Brain microvascular endothelial cell (primary cell): ENCODE results near the gene GGTLC1.

Experiments used
- DNase-seq: peaks from one replicate; pipeline ENCODE4 v3.0.0-alpha.2; 2020
- H3K27ac ChIP-seq: fragments of 250-450 bp; sonication (Bioruptor Pico); 2 replicates; pipeline ENCODE4 v1.5.1; 2020; ENCODE audit warnings: mild to moderate bottlenecking, moderate library complexity
- H3K27me3 ChIP-seq: fragments of 250-450 bp; sonication (Bioruptor Pico); replicated peaks from 2 replicates; pipeline ENCODE4 v1.5.1; 2020; ENCODE audit warnings: mild to moderate bottlenecking
- H3K36me3 ChIP-seq: fragments of 250-450 bp; sonication (Bioruptor Pico); replicated peaks from 2 replicates; pipeline ENCODE4 v1.5.1; 2020; ENCODE audit warnings: mild to moderate bottlenecking
- H3K4me3 ChIP-seq: 2 replicates; pipeline ENCODE4 v1.5.1; 2011; ENCODE audit warnings: low read depth, mild to moderate bottlenecking, control low read depth, low read length, moderate library complexity
- in situ Hi-C: cut with HindIII; loops from 2 replicates; pipeline ENCODE4 v1.10.0; 2017; ENCODE audit warnings: low sequenced_read_pairs, low pct_ligation_motif_present
- TF ChIP-seq, protein P1 (sequence below): IDR thresholded peaks from 2 replicates; pipeline ENCODE4 v1.5.1; 2011; ENCODE audit warnings: low read depth, mild to moderate bottlenecking, moderate library complexity, low read length, control low read depth, inconsistent platforms; ENCODE audit errors: missing control alignments

The GGTLC1 gene

GRCh38 chr20:24013953-24014352, 25.4 kb upstream of the GGTLC1 start:
- in situ Hi-C loops, result no loop called here
- no peak overlapping the region for H3K4me3 ChIP-seq
- TF ChIP-seq, protein P1, sequence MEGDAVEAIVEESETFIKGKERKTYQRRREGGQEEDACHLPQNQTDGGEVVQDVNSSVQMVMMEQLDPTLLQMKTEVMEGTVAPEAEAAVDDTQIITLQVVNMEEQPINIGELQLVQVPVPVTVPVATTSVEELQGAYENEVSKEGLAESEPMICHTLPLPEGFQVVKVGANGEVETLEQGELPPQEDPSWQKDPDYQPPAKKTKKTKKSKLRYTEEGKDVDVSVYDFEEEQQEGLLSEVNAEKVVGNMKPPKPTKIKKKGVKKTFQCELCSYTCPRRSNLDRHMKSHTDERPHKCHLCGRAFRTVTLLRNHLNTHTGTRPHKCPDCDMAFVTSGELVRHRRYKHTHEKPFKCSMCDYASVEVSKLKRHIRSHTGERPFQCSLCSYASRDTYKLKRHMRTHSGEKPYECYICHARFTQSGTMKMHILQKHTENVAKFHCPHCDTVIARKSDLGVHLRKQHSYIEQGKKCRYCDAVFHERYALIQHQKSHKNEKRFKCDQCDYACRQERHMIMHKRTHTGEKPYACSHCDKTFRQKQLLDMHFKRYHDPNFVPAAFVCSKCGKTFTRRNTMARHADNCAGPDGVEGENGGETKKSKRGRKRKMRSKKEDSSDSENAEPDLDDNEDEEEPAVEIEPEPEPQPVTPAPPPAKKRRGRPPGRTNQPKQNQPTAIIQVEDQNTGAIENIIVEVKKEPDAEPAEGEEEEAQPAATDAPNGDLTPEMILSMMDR, result no peak
- H3K36me3 ChIP-seq, result no peaks in the 10 kb centered on the region
- H3K27me3 ChIP-seq, result no peaks in the 10 kb centered on the region
- no peak for DNase-seq
- H3K27ac ChIP-seq, result no peak overlapping the region

DNA sequence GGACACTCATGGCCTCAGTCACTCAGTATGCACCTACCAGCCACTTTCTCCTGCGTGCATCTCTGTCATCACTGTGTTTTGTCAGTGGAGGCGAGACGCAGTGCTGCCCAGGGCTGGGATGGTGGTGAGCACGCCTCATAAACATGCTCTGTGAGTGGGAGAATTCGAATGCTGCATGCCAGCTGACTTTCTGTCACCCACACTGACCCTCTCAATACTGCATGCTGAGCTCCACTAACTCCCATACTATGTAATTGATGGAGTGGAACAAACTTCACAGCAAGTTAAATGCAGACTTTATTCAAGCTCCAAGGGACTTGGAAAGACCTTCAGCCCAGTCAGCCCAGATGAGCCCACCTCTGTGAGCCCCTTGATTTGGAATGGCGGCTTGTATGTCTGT, 22.7 kb upstream of the GGTLC1 start:
- no peaks in the 10 kb centered on the region for H3K36me3 ChIP-seq
- TF ChIP-seq, protein P1, result no peak
- H3K27me3 ChIP-seq, result no peaks in the 10 kb centered on the region
- H3K27ac ChIP-seq, result no peak overlapping the region
- in situ Hi-C loops, result no loop called here
- no peak overlapping the region for H3K4me3 ChIP-seq
- DNase-seq, result no peak

GRCh38 chr20:24007758-24008157, 19.2 kb upstream of the GGTLC1 start:
- in situ Hi-C loops, result no loop called here
- Histone ChIP-seq H3K27me3 (no peaks in the 10 kb centered on the region), H3K36me3 (no peaks in the 10 kb centered on the region), H3K27ac (no peak overlapping the region), H3K4me3 (no peak overlapping the region)
- DNase-seq, result no peak
- TF ChIP-seq, protein P1, result no peak

DNA sequence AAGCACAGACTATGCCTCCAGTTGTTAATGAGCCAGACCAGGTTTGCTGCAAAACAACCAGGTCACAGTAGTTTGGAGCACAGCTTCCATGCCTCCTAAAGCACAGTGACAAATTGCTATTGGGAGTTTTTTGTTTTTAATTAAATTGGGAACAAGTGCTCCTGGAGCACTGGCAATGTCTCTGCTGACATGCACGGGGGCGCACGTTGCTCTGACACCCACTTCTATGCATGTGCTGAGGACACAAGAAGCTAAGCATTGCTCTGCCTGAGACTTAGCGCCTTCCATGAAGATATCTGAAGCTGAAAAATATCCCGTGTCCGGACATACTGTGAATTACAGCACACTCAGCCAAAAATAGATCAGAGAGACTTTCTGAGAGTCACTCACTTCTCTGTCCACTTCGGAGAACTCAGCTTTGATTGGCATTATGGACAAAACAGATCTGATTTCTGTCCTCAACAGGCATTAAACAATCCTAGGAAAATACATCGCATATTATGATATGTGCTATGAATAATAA, 18.6 kb upstream of the GGTLC1 start:
- Histone ChIP-seq H3K4me3 (no peak overlapping the region), H3K27ac (no peak overlapping the region), H3K36me3 (no peaks in the 10 kb centered on the region), H3K27me3 (no peaks in the 10 kb centered on the region)
- TF ChIP-seq, protein P1, result no peak
- in situ Hi-C loops, result no loop called here
- DNase-seq, result no peak

GRCh38 chr20:24006626-24007025, 18.0 kb upstream of the GGTLC1 start:
- H3K4me3 ChIP-seq, result no peak overlapping the region
- TF ChIP-seq, protein P1, result no peak
- H3K27me3 ChIP-seq, result no peaks in the 10 kb centered on the region
- in situ Hi-C loops, result no loop called here
- no peak overlapping the region for H3K27ac ChIP-seq
- no peaks in the 10 kb centered on the region for H3K36me3 ChIP-seq
- DNase-seq, result no peak

DNA sequence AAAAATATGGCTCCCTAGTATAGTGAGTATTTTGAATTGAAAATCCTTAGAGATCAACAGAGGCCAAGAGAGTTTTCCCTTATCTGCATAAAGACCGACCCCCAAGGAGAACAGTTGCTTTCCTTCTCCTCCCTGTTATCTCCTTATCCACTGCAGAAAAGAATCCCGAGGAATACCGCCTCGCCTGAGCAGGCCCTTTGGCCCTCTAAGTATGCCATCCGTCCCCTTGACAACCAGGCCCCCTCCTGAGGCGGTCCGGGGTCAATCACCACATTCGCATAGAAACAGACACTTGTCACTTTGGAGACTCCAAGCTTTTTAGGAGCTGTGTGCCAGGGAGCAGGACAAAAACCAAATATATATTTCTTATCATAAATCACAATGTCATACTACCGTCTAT, 15.9 kb upstream of the GGTLC1 start:
- no peak overlapping the region for H3K27ac ChIP-seq
- H3K27me3 ChIP-seq, result no peaks in the 10 kb centered on the region
- TF ChIP-seq, protein P1, result no peak
- no peak for DNase-seq
- no peaks in the 10 kb centered on the region for H3K36me3 ChIP-seq
- in situ Hi-C loops, result no loop called here
- H3K4me3 ChIP-seq, result no peak overlapping the region
